GOT3 (cell line): ENCODE data around the gene MEX3D.
A peak's percentile ranks its signal among the peaks of the same experiment; 100 is the strongest.

Source experiments
- DNase-seq: peaks from one replicate; lab custom pipeline; 2025; ENCODE audit warnings: mixed read lengths; lab: John Stamatoyannopoulos, UW

The MEX3D gene

DNA sequence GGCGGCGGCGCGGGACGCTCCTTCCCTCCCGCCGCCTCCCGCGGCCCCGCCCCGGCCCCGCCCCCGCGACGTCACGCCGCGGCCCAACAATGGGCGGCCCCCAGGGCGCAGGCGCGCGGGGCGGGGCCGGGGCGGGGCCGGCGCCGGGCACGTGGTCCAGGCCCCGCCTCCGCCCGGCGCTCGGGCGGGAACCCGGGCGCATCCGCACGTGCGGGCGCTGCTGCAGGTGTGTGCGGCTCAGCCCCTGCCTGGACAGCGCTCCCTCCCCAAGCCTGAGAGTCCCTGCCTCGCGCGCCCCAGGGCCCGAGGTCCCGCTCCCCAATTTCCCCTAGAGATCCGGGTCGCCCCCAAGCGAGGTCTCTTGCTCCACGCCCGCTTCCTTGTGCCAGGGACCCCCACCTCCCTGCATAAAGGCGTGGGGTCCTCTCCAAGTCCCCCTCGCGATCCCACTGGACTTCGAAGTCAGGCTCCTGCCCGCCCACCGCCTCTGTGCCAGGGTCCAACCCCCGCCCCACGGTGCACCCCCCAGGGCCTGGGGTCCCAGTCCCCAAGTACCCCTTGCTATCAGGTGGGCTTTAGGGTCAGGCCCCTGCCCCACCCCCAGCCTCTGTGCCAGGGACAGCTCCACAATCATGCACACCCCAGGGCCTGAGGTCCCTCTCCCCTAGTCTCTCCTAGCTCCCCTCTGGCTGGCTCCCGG, at the start of gene MEX3D:
TSS of gene MEX3D (minus strand) at position 6 of the 700 bp plus-strand sequence. CDS start 267 bp downstream, outside the sequence.
- DNase-seq = no peak

DNA sequence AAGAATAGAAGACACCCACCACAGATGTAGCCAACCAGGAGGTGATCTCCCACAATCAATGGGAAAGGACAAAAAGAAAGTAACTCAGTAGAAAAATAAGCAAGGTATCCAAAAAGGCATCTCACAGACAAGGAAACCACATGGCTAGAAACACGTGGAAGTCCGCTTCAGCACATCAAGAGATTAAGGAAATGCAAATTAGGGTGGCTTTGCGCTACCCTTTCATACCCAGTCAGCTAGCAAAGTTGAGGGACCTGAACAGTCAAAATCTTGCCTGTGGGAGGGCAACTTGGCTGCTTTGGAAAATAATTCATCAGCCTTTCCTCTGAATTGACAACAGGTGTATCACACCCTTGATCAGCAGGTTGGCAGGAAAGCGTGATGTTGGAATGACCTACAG, 48.8 kb upstream of the MEX3D start:
- DNase-seq = no peak

DNA sequence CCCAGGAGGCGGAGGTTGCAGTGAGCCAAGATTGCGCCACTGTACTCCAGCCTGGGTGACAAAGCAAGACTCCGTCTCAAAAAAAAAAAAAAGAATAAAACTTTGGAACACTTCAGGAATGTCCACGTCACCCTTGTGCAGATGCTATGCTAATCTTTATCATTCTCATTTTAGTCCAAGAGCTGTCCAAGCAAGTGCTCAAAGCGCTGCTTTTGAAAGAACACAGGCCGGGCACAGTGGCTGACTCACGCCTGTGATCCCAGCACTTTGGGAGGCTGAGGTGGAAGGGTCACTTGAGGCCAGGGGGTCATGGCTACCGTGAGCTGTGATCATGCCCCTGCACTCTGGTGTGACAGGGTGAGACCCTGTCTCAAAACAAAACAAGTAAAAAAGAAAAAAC, 48.3 kb upstream of the MEX3D start:
- DNase-seq = no peak

DNA sequence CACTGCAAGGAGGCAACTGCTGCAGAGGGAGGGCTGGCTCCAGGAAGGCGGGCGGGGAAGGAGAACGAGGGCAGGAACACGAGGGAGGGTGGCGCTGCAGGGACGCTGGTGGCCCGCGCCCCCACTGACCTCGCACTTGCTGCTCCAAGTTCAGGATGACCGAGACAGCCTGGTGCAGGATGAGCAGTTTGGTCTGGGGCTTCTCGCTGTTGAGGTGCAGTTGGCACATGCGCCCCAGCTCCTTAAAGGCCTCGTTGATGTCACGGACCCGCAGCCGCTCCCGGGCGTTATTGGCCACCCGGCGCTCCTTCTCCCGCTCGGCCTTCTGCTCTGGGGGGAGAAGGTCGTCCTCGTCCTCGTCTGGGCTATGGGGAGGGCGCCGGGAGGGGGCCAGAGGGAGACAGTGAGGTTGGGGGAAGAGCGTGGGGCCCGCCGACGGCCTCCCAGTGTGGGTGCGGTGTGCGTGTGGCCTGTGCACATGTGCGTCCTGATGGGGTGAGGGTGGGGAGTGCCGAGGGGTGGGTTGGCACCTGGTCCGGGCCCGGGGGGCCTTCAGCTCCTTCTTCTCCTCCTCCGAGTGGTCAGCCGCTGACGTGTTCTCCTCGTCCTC, 47.1 kb upstream of the MEX3D start:
- DNase-seq = no peak

DNA sequence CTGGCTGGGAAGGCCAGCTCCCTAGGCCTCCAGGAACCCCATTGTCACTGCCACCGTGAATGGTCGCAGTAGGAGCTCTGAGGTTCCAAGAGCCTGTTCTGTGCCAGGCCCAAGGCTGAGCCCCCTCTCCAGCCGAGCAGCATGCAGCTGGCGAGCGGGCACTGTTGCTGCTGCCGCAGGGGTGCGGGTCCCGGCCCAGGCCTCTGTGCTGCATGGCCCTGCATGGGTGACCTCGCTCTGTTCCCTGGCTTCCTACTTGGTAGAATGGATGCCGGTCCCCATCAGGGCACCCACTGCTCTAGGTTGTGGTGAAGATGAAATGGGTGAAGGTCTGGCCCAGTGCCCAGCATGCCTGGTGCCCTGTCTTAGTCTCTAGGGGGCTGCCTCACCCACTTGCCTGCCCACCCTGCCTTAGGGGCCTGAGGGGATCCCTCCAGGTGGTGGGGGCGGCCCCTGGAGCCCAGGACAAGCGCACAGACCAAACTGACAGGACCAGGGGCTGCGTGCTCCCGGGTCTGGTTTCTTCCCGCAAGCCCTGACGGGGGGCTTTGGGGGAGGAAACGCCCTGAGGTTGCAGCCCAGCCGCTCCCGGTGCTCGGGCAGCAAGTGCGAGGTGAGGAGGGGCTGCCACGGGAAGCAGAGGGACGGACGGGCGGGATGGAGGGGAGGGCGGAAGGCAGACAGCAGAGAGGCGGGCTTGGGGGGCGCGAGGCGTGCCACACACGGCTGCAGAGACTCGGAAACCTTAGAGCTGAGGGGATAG, 45.9 kb upstream of the MEX3D start:
- DNase-seq = no peak

DNA sequence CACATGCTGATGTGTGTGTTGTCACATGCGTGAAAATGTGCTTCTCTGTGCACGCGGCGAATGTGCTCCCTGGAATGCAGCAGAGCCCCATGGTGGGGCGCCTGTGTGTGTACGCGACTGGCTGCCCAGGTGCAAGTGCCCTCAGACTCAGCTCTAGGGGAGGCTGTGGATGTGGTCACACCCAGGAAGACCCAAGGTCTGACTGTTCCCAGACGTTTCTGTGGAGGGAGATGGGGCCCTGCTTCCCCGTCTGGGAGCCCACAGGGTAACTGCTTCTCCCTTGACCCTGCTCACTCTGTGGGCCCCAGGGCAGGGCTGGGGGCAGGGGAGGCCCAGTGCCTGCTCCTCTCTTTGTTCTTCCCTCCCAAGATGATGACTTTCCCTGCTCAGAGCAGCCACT, 45.0 kb upstream of the MEX3D start:
- DNase-seq = no peak

DNA sequence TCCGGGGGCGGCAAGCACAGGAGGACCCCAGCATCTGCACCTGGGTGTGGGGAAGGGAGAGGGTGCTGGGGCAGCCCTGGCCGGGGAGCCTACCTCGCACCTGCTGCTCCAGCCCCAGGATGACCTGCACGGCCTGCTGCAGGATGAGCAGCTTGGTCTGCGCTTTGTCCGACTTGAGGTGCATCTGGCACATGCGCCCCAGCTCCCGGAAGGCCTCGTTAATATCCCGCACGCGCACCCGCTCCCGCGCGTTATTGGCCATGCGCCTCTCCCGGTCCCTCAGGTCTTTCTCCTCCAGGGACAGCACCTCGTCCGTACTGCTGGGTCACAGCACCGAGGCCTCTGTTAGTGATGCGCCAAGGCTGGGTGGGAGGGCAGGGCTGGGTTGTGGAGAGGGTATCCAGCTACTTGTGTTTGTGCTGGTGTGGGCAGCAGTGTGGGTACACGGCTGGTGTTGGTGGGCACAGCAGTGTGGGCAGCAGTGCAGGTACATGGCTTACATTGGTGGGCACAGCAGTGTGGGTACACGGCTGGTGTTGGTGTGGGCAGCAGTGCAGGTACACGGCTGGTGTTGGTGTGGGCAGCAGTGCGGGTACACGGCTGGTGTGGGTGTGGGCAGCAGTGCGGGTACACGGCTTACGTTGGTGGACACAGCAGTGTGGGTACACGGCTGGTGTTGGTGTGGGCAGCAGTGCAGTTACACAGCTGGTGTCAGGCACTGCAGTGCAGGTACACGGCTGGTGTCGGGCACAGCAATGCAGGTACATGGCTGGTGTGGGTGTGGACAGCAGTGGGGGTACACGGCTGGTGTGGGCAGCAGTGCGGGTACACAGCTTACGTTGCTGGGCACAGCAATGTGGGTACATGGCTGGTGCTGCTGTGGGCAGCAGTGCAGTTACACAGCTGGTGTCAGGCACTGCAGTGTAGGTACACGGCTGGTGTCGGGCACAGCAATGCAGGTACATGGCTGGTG, 44.3 kb upstream of the MEX3D start:
- no peak for DNase-seq

DNA sequence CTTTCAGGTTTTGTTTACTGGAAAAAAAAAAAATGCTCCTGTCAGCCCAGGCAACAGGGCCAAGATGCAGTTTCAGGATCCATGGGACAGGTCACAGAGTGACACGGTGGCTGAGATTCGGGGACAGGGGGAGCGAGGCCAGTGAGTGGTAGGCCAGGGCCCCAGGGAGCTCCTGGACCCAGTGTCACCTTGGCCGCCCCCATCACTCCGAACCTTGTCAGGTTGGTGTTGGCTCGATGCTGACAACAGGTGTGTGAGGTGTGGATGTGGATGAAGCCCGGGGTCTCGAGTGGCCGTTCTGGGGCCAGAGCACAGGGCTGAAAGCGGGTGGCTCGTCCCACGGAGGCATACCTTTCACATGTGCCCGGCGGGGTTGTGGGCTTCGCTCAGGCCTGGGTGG, 43.2 kb upstream of the MEX3D start:
- DNase-seq = no peak

DNA sequence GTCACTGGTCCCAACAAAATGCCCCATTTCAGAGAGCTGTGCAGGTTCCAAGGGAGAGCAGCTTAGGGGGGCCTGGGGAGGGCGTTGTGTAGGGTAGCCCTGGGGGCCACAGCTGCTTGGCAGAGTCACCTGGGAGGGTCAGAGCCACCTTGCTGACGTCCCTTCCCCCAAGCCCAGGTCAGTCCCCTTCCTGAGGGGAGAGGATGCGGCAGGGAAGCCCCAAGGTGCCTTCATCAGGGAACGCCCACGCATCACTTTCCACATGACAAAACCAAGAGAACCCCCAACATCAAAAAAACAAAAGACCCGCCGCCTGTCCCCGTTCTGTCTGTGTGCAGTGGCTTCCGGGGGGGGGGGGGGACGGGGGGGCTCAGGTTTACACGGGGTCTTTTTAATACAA, 42.5 kb upstream of the MEX3D start:
- no peak for DNase-seq

DNA sequence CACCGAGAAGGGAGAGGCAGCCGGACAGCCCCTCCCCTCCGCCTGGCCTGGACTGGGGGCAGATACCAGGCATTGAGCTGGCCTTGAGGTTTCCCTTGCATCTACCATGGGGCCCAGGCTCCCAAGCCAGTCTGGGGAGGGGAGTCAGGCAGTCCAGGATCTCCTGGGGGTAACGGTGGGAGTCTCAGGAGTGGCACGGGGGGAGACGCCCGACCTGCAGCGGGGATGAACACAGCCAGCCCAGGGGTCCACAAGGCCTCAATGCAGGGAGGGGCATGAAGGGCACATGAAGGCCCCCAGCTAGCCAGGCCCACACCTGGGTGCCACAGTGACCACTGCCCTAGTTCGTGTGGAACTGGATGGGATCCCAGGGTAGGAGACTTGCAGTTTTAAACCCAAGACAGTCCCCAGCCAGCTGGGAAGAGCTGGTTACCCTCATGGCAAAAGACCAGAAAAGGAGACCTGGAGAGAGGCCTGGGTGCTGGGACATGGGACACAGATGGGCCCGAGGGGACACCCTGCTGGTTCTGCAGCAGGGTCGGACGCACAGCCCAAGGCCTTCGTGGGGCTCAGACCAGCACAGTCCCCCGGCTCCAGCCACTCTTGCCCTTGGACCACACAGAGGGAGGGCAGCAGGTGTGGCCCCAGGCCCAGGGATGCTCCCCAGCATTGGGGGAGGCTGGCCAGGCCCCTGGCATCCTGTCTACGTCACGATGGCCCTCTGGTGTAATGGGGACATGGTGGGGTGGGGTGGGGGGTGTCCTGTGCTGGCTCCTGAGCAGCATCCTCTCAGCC, 41.8 kb upstream of the MEX3D start:
- no peak for DNase-seq

DNA sequence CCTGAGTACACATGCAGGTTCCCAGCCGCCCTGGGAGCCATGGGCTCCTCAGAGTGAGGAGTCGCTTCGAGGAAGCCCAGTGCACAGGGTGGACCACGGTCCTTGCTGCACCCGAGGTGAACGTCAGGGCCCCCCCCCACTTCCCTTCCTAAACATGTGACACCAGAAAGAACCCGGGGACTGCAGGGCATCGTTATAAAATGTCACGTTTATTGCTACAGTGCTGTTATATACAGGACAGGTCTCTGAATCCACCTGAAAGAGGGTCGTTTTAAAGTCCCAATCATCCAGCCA, 40.9 kb upstream of the MEX3D start:
- no peak for DNase-seq

DNA sequence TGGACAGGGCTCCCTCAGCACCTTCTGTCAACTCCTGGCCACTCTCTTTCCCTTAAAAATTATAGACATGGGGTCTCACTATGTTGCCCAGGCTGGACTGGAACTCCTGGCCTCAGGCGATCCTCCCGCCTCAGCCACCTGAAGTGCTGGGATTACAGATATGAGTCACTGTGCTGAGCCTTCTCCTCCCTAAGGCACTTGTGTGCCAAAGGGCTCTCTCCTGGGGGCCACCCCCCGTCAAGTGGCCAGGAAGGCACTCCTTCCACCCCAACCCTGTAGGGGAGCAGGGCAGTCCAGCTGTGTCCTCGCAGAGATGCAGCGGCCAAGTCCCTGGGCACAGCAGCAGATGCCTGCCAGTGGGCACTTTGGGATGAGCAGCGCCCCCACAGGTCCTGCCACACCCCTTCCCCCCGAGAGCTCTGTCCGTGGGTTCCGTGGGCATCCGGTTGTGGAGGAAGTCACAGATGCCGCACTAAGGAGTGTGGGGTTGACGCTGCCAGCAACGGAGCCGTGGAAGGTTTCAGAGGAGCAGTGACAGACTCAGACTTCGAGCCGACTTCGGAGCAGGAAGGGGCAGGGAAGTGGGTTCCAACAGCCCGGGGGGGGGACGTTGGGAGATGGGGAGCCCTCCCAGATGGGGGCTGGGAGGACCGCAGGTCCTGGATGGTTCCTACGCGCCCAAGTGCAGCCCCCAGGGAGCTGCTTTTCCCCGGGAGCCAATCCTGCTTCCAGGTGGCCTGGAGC, 40.4 kb upstream of the MEX3D start:
- no peak for DNase-seq

DNA sequence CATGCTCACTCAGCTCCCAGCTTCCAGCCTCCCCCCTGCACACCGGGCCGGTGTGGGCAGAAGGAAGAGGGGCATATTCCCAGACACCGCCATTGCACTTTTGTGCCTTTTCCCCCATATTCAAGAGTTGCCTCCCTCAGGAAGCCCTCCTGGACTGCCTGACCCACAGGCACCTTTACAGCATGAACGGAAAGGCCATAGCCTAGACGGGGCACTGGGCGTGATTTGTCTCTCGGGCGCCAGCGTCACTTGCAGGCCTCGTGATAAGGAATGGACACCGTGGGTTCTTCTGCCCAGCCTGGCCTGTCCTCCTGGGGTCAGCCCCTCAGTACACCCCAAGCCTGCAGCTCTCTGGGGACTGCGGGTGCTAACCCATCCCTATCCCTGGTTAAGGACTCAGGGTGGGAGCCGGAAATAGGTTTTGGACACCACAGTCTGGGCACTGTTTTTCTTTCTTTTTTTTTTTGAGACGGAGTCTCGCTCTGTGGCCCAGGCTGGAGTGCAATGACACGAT, 38.1 kb upstream of the MEX3D start:
- DNase-seq = no peak

DNA sequence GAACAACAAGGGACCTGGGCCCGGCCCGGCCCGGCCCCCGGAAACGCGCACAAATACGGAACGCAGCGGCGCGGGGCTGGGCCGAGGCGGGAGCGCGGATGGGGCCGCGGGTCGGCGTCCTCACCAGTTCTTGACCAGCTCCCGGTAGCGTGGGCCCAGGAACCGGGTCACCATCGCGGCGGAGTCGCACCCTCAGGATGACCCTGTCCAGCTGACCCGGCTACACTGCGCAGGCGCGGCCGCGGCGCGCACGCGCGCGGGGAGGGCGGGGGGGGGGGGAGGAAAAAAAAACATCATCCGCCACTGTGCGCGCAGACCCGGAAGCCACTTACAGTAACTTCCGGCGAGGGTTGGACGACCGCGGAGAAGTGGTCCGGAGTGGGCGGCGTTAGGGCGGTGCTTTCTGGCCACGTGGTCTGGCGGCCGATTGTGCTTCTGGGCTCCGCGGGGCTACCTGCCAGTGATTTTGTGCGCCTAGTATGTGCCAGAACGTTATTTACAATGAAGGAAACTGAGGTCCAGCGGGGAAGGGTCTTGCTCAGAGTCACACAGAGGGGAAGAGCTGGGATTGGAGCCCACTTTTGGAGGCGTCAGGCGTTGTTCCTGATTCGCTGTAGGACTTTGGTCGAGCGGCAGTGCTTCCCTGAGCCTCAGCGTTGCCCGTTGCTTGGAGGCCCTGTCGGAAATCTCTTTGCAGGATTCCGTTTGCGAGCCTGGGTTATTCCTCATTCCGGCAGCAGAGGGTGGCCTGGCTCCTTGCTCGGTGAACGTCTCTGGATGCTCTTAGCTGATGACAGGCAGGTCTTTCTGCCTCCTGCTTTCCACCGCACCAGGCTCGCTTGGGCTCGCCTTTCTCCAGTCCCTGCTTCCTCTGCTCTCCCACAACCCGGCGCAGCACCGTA, 37.4 kb upstream of the MEX3D start, which contains the start of gene UQCR11:
TSS of gene UQCR11 (minus strand) at position 227 of the 902 bp plus-strand sequence. CDS start at position 174, 53 bp downstream.
- DNase-seq = peak; percentile 82

DNA sequence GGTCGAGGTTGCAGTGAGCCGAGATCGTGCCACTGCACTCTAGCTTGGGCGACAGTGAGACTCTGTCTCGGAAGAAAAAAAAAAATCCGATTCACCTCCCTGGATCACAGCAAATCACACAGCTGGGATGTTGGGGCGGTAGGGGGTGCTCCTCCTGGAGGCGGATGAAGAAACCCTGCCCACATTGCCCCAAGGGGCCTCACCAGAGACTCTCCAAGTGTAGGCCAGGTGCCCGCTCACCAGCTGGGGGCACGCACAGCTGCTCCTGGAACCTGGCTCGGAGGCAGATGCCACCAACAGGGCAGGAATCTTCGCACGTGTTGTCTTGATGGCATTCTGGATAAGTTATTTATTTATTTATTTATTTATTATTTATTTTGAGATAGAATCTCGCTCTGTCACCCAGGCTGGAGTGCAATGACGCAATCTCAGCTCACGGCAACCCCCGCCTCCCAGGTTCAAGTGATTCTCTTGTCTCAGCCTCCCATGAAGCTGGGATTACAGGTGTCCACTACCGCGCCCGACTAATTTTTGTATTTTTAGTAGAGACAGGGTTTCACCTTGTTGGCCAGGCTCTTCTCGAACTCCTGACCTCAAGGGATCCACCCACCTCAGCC, 34.1 kb upstream of the MEX3D start:
- DNase-seq = no peak

DNA sequence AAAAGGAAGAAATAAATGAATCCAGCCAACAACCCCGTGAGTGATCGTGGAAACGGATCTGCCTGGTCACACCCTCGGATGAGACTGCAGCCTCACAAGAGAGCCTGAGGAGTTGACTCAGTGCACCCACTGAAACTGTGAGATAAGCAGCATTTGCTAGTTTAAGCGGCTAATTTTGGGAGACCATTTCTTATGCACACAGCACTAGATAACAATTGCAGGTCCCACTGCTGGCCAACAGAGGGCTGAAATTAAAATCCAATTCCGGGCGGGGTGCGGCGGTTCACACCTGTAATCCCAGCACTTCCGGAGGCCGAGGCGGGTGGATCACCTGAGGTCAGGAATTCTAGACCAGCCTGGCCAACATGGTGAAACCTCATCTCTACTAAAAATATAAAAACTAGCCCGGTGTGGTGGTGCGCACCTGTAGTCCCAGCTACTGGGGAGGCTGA, 33.5 kb upstream of the MEX3D start:
- DNase-seq = no peak

DNA sequence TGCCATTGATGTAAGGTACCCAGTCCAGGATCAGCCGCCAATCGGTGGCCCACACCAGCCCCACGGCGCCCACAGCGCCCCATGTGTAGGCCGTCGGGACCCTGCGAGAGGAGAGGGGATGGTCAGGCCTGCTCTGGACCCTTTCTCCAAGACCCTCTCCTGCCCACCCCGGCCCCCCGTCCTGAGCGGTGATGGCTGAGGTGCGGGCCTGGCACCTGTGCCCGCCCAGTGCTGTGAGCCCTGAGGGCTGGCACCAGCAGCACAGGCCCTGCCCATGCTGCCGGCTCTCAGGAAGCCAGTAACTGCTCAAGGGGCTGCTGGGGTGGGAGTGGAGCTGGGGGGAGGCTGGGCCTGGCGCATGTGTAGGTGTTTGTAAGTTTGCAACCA, 31.3 kb upstream of the MEX3D start:
- no peak for DNase-seq

DNA sequence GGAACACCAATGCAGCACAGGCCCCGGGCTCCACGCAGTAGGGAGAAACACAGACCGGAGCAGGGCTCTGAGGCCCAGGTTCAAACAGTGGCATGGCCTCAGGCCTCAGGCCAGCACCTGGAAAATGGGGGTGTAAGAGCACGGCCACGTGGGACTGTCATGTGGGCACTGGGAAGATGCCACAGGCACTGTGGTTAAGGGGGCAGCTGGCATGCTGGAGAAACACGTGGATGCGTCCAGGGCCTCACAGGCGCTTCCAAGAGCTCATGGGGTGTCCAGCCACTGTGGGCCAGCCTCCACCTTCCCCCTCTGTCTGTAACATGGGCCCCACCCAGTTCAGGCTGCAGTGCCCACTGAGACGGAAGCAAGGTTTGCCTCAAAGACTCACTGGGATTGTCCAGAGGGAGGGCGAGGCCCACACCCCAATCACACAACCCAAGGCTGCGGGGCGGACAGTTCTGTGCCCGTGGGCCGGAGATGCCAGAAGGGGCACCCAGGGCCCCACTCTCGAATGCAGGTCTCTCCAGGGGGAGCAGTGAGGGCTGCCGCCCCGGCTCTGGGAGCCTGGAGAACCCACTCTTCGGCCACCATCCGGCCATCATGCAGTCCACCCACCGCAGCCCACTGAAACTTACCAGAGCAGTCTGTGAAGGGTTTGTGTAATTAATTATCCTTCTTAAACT, 30.8 kb upstream of the MEX3D start:
- DNase-seq = no peak
